HG03097 (cell line): ENCODE results near the gene TPRKB.
"Not testable (repeated sequence)": the region's sequence is repeated elsewhere in the genome, so short reads cannot be mapped to it uniquely, and the experiment has no call there.

Source experiments
- ATAC-seq: cut with Tn5 transposase; IDR thresholded peaks from one replicate; pipeline ENCODE4 v1.9.1; 2021; ENCODE audit not compliant: unreplicated experiment, low FRiP score

Gene TPRKB

DNA sequence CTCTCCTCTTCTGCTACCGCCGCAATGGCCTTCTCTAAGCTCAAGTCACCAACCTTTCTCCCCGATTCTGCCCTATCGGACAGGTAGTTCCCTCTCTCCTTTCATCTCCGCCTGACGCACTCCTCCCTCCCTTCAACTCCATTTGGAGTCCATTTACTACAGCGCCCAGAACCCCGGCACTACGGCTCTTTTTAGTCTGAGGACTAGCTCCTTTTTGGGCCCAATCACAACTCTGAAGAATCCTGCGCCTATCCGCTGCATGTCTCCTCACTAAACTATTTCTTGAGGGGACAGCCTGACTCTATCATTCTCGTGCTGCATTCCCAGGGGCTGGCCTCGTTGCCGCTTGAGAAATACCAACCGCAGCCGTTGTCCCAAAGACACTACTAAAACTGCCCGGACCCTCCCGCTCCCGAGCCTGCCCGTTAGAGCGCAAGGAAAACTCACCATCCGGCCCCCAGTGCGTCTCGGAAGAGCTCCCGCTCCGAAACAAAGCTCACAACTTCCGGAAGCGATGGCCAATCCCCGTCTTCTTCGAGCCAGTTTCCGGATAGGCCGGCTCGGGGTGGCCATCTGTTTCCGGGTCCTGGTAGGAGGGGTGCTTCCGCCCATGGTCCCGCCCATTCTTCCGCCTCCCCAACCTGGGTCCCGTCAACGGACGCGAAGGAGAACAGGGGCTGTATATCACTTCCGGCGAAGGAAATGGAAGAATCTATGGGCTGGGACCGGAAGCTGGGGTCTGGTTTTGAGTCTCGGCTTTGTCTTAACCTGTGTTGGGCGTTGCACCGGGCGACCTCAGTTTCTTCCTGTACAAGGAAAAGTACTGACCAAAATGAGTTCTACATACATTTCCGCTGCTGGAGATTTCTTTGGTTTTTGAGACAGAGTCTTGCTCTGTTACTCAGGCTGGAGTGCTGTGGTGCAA lies at the start of gene TPRKB:
TPRKB (minus strand) TSS at position 491 of the 925 bp plus-strand sequence. CDS start 2,776 bp downstream, outside the sequence.
- peak; percentile 90 for ATAC-seq

DNA sequence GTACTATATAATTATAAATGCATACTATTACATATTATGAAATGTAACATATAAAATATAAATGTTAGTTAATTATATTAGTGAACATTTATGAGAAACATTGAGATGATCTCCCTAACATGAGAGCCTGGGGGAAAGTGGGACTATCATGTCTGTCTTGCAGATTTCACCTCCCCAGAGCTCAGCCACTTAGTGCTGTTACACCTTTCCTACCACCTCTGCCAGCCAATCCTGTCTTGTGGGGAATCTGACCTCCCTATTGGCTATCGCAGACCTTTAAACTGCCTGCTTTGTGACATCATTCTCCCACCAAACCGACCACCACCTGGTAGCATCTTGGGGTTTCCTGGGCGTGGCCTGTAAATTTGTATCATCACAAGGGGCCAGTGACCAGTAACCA lies 46.7 kb upstream of the TPRKB start, which contains the start of gene C2orf78:
C2orf78 (plus strand) TSS at position 301 of the 400 bp plus-strand sequence. CDS start 127 bp downstream, outside the sequence.
- not testable (repeated sequence) for ATAC-seq

DNA sequence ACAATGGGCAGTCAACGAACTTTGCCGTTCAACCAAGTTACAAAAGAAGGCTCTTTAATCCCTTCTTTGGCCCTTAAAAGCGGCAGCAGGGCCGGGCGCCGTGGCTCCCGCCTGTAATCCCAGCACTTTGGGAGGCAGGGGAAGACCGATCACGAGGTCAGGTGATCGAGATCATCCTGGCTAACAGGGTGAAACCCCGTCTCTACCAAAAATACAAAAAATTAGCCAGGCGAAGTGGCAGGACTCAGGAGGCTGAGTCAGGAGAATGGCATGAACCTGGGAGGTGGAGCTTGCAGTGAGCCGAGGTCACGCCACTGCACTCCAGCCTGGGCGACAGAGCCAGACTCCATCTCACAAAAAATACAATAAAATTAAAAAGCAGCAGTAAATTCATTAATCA lies 46.3 kb upstream of the TPRKB start:
- ATAC-seq: not testable (repeated sequence)

DNA sequence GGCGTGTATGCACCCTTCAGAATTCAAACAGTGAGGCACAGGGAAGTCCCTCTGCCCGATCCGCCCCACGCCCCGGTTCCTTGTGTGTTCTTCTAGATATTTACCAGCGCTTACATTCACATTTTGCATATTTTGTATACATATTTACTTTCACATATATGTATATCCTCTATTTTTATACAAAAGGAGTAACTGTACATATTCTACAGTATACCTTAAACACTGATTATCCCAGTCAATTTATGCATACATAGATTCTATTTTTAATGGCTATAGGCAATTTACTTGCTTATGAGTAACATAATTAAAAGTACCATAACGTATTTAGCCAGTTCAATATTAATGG lies 43.1 kb upstream of the TPRKB start:
- ATAC-seq: no peak

DNA sequence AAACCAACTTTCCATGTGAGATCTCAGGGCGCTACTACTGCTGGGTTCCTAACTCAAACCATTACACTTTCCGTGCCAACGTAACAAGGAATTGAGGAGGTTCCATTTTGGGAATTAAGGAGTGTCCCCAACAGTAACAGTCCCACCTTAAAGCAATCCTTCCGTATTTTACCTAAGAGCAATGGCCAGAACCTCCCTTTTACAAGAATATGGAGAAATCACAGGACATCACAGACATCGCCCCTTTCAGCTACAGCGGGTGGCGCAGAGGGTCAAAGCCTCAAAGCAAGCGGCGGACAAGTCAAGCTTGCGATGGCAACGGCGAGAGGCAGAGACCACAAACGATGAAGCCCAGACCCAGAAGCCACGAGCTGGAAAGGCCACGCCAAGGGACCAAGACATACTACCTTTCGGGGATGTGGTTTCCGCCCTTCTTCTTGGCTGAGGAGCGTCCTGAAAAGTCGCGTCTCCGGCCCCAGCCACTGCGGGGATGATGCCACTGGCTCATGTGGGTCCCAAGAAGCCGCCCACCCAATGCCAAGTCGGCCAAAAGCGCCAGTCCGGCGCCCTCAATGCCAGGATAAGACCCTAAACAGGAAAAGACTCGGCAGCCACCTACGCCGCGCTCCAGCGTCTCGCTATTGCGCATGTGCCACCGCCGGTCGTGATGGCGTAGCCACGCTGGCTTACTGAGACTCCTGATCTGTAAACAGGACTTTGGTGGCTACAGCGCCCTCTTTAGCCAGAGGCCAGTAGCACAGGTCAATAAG lies 42.5 kb upstream of the TPRKB start, which contains the start of gene DUSP11:
DUSP11 (minus strand) TSS at position 637 of the 770 bp plus-strand sequence; CDS start at position 508, 129 bp downstream.
- peak; percentile 98 for ATAC-seq

DNA sequence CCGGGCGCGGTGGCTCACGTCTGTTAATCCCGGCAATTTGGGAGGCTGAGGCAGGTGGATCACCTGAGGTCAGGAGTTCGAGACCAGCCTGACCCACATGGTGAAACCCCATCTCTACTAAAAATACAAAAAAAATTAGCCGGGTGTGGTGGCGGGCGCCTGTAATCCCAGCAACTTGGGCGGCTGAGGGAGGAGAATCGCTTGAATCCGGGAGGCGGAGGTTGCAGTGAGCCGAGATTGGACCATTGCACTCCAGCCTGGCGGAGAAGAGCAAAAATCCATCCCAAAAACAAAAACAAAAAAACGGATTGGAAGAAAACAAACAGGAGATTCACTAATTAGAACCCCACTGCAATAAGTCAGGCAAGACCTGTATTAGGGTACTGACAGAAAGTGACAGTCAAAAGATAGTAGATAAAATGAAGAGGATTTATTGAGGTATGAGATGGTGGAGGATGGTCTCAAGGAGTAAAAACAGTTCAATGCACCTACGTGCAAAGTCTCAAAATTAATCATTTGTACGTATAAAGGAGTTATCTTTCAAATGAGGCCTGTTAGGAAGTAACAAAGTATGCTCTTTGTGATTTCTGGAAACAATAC lies 41.8 kb upstream of the TPRKB start:
- not testable (repeated sequence) for ATAC-seq

DNA sequence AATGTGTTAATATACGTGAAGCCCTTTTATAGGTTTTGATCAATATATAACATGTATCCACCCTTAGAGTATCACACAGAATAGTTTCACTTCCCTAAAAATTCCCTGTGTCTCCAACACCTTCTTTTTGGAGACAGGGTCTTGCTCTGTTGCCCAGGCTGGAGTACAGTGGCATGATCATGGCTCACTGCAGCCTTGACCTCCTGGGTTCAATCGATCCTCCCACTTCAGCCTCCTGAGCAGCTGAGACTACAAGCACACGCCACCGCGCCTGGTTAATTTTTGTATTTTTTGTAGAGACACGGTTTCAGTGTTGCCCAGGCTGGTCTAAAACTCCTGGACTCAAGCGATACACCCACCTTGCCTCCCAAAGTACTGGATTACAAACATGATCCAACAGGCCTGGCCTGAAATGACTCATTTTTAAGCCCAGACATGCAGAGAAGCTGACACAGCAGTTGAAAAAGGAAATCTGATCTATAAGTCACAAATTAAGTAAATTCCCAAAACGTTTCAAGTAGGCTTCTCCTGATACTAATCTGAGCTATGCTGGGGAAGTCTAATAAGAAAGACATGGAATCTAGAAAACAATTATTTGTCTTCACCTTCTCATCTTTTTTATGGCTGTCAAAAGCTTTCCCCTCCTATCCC lies 39.8 kb upstream of the TPRKB start:
- no peak for ATAC-seq

DNA sequence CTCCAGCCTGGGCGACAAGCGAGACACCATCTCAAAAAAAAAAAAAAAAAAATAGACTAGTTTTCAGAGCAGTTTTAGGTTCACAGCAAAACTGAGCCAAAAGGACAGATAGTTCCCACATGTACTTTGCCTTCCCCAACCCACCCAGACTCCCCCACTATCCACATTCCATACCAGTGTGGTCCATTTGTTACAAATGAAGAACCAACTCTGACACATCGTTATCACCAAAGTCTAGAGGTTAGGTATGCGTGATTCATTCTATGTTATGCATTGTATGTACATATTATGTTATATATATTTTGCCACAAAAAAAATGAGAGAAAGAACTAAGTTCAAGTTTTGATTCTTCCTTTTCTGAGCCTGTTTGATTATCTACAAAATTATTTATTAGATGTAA lies 39.2 kb upstream of the TPRKB start:
- ATAC-seq: no peak

DNA sequence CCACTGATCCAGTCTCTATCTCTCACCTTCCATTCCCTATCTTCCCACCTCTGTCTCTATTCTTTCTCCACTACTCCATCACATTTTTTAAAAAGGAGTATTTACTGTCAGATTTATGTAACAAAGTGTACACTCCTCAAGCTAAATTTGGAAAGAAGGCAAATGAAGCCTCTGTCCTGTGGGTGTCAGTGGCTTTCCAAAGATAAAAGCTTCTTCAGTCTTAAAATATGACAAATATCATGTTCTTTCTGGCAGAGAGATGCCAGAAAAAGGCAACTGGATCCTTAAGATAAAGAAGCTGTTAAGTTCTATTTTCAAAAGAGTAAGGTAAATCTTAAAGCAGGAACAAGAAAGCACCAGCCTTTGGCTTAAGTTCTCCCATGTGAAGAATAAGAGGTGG lies 35.7 kb upstream of the TPRKB start:
- ATAC-seq: no peak

DNA sequence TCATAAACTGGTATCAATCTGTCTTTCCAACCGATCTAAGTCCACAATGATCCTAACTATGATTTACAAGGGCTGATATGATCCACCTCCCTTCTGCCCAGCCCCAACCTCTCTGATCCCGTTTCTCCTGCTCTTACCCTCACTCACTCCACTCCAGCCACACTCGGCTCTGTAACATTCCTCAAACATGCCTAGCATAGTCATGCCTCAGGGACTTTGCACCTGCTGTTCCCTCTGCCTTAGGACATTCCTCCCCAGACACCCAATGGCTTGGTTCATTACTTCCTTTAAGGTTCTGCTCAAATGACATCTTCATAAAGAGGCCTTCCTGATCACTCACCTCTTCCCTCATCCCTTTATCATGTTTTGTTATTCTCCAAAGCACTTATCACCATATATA lies 33.6 kb upstream of the TPRKB start:
- ATAC-seq: no peak

DNA sequence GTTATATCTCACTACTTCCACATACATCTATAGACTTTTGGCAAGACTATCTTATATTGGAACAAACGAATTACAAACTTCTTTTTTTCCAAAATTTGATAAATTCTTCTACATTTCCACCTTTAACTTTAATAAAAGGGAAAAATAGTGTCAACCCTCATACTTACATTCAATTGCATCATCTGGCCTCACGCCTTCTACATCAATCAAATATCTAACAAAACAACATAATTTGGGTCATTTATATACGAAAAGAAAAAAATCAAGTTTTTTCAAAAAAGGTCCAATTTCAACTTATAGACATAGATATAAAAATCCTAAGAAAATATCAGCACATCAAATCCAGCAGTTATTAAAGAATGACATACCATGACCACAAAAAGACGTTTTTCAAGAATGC lies 29.8 kb upstream of the TPRKB start:
- ATAC-seq: no peak

DNA sequence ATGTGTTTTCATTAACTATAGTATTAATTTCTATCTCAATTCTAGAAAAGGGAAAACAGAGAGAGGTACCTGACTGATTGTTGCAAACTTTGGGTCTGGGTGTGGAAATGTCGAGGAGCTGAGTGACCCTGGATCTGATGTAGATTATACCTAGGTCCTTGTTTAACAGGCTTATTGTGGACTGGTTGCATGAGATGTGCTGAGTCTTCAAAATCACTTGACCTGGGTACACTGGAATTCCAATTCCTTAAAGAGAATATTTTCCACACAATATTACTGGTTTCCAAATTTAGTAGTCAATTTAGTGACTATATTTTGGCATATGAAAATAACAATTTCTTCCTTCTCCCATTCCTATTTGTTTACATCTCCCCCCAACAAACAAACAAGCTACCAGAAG lies 29.2 kb upstream of the TPRKB start:
- no peak for ATAC-seq

DNA sequence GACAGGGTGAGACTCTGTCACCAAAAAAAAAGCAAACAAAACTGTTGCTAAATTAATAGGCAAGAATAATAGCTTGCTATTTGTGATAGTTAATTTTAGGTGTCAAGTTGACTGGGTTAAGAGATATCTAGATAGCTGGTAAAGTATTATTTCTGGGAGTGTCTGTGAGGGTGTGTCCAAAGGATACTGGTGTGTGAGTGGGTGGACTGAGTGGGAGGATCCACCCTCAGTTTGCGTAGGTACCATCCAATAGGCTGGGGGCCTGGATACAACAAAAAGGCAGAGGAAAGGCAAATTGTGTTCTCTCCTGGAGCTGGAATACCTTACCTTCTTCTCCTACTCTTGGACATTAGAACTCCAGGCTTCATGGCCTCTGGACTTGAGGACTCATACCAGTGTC lies 27.8 kb upstream of the TPRKB start:
- no peak for ATAC-seq

DNA sequence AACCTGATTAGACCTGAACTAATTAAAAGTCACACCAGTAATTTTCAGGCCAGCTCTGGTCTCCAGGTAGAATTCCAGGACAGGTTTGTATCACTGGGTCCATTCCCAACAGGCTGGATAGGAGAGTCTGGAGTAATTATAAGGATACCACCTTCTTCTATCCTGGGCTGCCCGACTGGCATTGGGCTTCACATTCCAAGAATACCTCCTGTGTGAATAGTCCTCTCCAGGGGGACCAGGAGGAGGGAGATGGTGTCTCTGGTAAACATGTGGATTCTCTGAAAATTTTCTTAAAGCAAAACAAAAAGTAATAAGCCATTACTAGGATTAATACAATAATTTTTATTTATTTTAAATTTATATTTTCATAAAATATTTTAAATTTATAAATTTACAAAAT lies 25.4 kb upstream of the TPRKB start:
- no peak for ATAC-seq

DNA sequence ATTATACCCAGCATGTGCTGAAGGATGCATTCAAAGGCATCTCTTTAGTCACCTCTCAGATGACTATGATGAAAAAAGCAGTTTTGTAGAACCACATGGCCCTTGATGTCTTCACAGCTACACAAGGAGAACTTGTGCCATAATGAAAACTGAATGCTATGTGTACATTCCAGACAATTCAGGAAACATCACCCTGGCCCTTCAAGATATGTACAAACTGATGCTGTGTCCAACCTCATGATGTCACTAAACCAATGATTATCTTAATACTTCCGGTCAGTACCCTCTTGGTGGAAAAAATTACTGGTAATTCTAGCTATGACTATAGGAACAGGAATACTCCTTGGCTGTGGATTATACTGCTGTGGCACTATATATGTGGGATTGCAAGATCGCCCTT lies 22.8 kb upstream of the TPRKB start:
- no peak for ATAC-seq

DNA sequence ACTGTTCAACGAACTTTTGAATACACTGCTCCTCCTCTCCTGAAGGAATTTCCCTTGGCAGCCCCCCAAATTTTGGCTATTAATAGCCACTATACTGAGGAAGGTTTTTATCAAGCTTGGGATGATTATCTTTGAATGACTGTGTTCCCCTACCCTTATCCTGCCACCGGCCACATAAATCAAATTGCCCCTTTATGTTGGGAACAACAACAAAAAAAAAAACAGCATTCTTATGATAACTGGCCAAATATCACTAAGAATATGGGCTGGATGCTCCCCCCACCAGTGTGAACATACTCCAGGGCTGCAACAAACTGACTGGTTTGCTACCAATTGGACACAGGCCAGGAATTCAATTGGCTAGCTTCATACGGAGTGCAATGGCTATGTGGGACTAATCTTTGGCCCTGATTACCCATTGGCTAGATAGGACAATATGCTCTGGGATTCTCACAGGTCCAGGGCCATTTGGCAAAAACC lies 22.2 kb upstream of the TPRKB start:
- ATAC-seq: no peak

DNA sequence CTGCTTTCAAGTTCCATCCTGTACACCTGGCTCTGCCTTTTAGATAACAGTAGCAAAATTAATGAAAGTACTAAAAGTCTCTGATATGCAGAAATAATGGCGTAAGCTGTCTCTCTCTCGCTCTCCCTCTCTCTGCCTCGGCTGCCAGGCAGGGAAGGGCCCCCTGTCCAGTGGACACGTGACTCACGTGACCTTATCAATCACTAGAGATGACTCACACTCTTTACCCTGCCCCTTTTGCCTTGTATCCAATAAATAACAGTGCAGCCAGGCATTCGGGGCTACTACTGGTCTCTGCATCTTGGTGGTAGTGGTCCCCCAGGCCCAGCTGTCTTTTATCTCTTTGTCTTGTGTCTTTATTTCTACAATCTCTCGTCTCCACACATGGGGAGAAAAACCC lies 17.2 kb upstream of the TPRKB start:
- not testable (repeated sequence) for ATAC-seq

DNA sequence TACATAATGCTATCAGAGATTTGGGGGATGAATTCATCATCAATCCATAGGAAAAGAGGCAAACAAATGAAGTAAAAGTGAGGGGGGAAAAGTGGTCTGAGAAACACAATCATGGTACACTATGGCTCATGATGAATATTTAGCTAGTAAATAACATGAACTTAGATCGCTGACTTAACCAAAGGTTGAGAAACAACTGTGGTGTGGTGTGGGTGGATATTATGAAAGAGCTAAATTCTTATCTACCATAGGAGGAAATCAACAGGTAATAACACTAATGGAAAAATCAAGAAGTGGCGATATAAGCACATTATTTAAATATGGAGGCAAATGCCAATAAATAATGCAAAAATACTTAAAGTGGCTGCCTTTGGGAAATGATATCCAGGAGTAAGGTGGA lies 12.2 kb upstream of the TPRKB start:
- no peak for ATAC-seq

DNA sequence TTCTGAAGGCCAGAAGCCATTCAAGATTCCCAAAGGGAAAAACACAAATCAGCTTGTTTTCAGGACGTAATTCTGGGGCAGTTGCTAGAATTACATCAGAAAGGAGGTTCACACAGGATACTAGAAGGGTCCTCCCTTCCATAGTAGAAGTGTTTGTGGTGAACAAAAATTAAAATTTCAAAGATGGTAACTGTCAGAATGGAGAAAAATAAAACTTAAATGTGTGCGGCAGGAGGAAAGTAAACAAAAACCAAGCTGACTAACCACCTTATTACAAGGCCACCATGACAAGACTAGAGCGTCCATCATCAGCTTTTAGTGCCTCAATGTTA lies 9.7 kb upstream of the TPRKB start:
- no peak for ATAC-seq

DNA sequence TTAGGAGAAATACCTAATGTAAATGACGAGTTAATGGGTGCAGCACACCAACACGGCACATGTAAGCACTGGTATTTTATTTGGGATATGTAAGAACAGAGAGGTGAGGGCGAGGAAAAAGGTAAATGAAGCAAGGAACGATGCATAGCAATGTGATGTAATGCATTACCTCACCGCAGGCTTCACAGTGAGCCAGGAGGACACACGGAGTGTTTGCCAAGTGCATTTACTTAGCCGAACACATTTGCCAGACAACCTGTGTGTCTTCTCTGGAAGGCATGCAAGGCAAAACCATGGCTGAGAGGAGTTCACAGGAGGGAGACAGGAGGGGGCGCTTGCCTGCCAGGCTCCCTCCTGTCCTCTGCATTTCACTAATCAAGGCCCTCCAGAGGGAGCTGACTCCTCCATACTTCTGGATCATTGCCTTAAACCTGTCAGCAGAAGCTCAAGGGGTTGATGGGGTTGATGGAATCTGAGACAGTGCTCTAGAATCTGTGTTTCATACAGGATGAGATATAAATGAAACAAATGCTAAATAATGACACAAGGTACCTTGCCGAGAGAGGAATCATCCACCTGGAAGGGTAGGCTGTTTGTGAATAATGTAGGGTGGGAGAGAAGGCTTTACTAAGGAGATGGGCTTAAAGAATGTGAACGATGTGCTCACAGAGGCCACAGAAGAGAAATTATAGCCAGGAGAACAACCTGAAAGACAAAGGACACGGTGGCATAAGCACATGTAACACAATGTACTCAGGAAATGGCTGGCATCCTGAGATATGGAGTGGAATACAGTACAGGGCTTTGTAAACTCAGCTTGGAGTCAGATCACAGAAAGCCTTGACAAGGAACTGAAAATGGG lies 9.1 kb upstream of the TPRKB start:
- ATAC-seq: no peak
